HepG2 (cell line): ENCODE measurements around the gene SYNJ2. TPM values are rescaled to one million over a fixed set of nuclear protein-coding genes. Genes with fewer than 3 reads are reported as not detected.

Experiments
- ELF4 ChIP-seq: sonication (generic); formaldehyde crosslinking; IDR thresholded peaks from 2 replicates; pipeline ENCODE4 v1.5.0; 2020; ENCODE audit warnings: missing genetic modification reagents, mild to moderate bottlenecking, moderate library complexity, borderline replicate concordance
- IRF2 ChIP-seq: IDR thresholded peaks from 2 replicates; pipeline ENCODE4 v1.6.1; 2018; ENCODE audit warnings: missing genetic modification reagents, missing compliant biosample characterization
- NCOA1 ChIP-seq: sonication (generic); formaldehyde crosslinking; IDR thresholded peaks from 2 replicates; pipeline ENCODE4 v1.9.0; 2021; ENCODE audit warnings: missing genetic modification reagents
- SALL2 ChIP-seq: sonication (generic); formaldehyde crosslinking; IDR thresholded peaks from 2 replicates; pipeline ENCODE4 v1.8.1; 2023; ENCODE audit warnings: mild to moderate bottlenecking, missing genetic modification reagents, inconsistent platforms
- ZBTB38 ChIP-seq: sonication (generic); formaldehyde crosslinking; IDR thresholded peaks from 2 replicates; pipeline ENCODE4 v1.5.1; 2020; ENCODE audit warnings: mild to moderate bottlenecking, missing genetic modification reagents
- ZFY ChIP-seq: sonication (generic); formaldehyde crosslinking; IDR thresholded peaks from 2 replicates; pipeline ENCODE4 v1.4.0; 2020; ENCODE audit warnings: missing genetic modification reagents
- ZNF564 ChIP-seq: sonication (generic); formaldehyde crosslinking; IDR thresholded peaks from 2 replicates; pipeline ENCODE4 v1.8.1; 2023; ENCODE audit warnings: mild to moderate bottlenecking, missing genetic modification reagents
- ZSCAN21 ChIP-seq: sonication (generic); formaldehyde crosslinking; IDR thresholded peaks from 2 replicates; pipeline ENCODE4 v1.8.0; 2022; ENCODE audit warnings: mild to moderate bottlenecking, missing genetic modification reagents, moderate library complexity, borderline replicate concordance
- polyA plus RNA-seq, 8 experiments: library from polyadenylated mRNA; depleted of rRNA in 3 of 8; stranded (reverse) in 7 of 8; unstranded in 1 of 8; fragments of >200 nt; fragmentation: Illumina TruSeq in 4 of 8; extraction: Trizol in 4 of 8; gene quantifications; 2 replicates each; pipeline versions ENCODE4 v1.2.1 to v1.2.3, GENCODE V29; 2011 to 2016; ENCODE audit warnings: low read depth in 4 of 8, missing spikeins in 1 of 8, mixed read lengths in 1 of 8; ENCODE audit not compliant: insufficient read depth in 1 of 8
- total RNA-seq, 5 experiments: library from RNA; depleted of rRNA; stranded (reverse); fragments of >200 nt; fragmentation: Illumina TruSeq; extraction: Trizol; gene quantifications; 2 replicates each; pipeline ENCODE4 v1.2.3, GENCODE V29; 2016; ENCODE audit warnings: low read depth in 1 of 5
- TF ChIP-seq, protein P1 (sequence below): sonication (generic); formaldehyde crosslinking; IDR thresholded peaks from 2 replicates; pipeline ENCODE4; 2020; ENCODE audit warnings: missing genetic modification reagents, mild to moderate bottlenecking, borderline replicate concordance
- TF ChIP-seq, protein P2 (sequence below): sonication (generic); formaldehyde crosslinking; IDR thresholded peaks from 2 replicates; pipeline ENCODE4 v1.5.0; 2020; ENCODE audit warnings: mild to moderate bottlenecking, missing genetic modification reagents, moderate library complexity
- TF ChIP-seq, protein P3 (sequence below): IDR thresholded peaks from 2 replicates; pipeline ENCODE4 v1.6.1; 2016; ENCODE audit warnings: low read depth
- TF ChIP-seq, protein P4 (sequence below): sonication (generic); formaldehyde crosslinking; IDR thresholded peaks from 2 replicates; pipeline ENCODE4 v1.4.0; 2020; ENCODE audit warnings: low read depth, missing genetic modification reagents
- TF ChIP-seq, protein P5 (sequence below): sonication (generic); formaldehyde crosslinking; IDR thresholded peaks from 2 replicates; pipeline ENCODE4 v1.9.0; 2021; ENCODE audit warnings: missing genetic modification reagents, borderline replicate concordance
- TF ChIP-seq, protein P6 (sequence below): sonication (generic); formaldehyde crosslinking; IDR thresholded peaks from 2 replicates; pipeline ENCODE4 v1.4.0; 2020; ENCODE audit warnings: missing genetic modification reagents, low read depth, mild to moderate bottlenecking, borderline replicate concordance

SYNJ2 gene
- total and polyA plus RNA-seq, 2 of the 13 experiments (the other 11 are each of a cell fraction or from before 2014, with no cell fraction given), result 39.1 to 57.6 TPM

DNA sequence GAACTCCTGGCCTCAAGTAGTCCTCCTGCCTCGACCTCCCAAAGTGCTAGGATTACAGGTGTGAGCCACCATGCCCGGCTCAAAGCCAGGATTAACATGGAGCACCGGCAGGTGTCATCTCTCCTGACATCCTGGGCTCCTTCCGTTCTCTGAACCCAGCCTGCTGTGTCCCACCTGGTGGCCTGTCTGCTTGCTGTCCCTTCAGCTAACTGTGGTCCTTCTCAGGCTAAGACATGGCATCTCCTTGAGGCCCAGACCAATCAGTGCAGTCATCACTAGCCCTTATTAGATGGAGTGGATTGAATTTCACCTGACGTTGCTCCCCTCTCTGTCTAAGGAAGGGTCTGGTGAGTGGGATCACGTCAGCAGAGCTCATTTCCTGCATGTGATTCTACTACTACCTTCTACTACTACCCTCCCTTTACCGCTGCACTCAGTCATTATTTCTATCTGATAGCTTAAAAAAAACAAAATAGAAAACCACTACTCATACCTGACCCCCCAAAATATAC is 28.0 kb upstream of the SYNJ2 start (continued):
- TF ChIP-seq, protein P1, sequence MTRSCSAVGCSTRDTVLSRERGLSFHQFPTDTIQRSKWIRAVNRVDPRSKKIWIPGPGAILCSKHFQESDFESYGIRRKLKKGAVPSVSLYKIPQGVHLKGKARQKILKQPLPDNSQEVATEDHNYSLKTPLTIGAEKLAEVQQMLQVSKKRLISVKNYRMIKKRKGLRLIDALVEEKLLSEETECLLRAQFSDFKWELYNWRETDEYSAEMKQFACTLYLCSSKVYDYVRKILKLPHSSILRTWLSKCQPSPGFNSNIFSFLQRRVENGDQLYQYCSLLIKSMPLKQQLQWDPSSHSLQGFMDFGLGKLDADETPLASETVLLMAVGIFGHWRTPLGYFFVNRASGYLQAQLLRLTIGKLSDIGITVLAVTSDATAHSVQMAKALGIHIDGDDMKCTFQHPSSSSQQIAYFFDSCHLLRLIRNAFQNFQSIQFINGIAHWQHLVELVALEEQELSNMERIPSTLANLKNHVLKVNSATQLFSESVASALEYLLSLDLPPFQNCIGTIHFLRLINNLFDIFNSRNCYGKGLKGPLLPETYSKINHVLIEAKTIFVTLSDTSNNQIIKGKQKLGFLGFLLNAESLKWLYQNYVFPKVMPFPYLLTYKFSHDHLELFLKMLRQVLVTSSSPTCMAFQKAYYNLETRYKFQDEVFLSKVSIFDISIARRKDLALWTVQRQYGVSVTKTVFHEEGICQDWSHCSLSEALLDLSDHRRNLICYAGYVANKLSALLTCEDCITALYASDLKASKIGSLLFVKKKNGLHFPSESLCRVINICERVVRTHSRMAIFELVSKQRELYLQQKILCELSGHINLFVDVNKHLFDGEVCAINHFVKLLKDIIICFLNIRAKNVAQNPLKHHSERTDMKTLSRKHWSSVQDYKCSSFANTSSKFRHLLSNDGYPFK (CRISPR knock-in tag), result 0 out of 2 replicates have a peak, but pooled peaks have one; percentile 33
- 0 out of 2 replicates have a peak, but pooled peaks have one; percentile 15 for TF ChIP-seq ELF4 (CRISPR knock-in tag)
- TF ChIP-seq, protein P2, sequence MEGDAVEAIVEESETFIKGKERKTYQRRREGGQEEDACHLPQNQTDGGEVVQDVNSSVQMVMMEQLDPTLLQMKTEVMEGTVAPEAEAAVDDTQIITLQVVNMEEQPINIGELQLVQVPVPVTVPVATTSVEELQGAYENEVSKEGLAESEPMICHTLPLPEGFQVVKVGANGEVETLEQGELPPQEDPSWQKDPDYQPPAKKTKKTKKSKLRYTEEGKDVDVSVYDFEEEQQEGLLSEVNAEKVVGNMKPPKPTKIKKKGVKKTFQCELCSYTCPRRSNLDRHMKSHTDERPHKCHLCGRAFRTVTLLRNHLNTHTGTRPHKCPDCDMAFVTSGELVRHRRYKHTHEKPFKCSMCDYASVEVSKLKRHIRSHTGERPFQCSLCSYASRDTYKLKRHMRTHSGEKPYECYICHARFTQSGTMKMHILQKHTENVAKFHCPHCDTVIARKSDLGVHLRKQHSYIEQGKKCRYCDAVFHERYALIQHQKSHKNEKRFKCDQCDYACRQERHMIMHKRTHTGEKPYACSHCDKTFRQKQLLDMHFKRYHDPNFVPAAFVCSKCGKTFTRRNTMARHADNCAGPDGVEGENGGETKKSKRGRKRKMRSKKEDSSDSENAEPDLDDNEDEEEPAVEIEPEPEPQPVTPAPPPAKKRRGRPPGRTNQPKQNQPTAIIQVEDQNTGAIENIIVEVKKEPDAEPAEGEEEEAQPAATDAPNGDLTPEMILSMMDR, result peak; percentile 57
- TF ChIP-seq, protein P3, sequence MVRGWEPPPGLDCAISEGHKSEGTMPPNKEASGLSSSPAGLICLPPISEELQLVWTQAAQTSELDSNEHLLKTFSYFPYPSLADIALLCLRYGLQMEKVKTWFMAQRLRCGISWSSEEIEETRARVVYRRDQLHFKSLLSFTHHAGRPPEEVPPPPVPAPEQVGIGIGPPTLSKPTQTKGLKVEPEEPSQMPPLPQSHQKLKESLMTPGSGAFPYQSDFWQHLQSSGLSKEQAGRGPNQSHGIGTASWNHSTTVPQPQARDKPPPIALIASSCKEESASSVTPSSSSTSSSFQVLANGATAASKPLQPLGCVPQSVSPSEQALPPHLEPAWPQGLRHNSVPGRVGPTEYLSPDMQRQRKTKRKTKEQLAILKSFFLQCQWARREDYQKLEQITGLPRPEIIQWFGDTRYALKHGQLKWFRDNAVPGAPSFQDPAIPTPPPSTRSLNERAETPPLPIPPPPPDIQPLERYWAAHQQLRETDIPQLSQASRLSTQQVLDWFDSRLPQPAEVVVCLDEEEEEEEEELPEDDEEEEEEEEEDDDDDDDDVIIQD, result no peak
- peak; percentile 20; the same call in 1 of the 2 replicates for TF ChIP-seq ZBTB38 (CRISPR knock-in tag)
- TF ChIP-seq IRF2, result 0 out of 2 replicates have a peak, but pooled peaks have one; percentile 12
- peak; percentile 41; the same call in 1 of the 2 replicates for TF ChIP-seq ZFY (CRISPR knock-in tag)
- TF ChIP-seq NCOA1 (CRISPR knock-in tag), result 0 out of 2 replicates have a peak, but pooled peaks have one; percentile 32
- 0 out of 2 replicates have a peak, but pooled peaks have one; percentile 50 for TF ChIP-seq SALL2
- TF ChIP-seq ZSCAN21 (CRISPR knock-in tag), result no peak
- TF ChIP-seq, protein P4, sequence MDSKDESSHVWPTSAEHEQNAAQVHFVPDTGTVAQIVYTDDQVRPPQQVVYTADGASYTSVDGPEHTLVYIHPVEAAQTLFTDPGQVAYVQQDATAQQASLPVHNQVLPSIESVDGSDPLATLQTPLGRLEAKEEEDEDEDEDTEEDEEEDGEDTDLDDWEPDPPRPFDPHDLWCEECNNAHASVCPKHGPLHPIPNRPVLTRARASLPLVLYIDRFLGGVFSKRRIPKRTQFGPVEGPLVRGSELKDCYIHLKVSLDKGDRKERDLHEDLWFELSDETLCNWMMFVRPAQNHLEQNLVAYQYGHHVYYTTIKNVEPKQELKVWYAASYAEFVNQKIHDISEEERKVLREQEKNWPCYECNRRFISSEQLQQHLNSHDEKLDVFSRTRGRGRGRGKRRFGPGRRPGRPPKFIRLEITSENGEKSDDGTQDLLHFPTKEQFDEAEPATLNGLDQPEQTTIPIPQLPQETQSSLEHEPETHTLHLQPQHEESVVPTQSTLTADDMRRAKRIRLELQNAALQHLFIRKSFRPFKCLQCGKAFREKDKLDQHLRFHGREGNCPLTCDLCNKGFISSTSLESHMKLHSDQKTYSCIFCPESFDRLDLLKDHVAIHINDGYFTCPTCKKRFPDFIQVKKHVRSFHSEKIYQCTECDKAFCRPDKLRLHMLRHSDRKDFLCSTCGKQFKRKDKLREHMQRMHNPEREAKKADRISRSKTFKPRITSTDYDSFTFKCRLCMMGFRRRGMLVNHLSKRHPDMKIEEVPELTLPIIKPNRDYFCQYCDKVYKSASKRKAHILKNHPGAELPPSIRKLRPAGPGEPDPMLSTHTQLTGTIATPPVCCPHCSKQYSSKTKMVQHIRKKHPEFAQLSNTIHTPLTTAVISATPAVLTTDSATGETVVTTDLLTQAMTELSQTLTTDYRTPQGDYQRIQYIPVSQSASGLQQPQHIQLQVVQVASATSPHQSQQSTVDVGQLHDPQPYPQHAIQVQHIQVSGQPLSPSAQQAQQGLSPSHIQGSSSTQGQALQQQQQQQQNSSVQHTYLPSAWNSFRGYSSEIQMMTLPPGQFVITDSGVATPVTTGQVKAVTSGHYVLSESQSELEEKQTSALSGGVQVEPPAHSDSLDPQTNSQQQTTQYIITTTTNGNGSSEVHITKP (CRISPR knock-in tag), result no peak
- TF ChIP-seq ZNF564 (CRISPR knock-in tag), result 0 out of 2 replicates have a peak, but pooled peaks have one; percentile 25
- TF ChIP-seq, protein P5, sequence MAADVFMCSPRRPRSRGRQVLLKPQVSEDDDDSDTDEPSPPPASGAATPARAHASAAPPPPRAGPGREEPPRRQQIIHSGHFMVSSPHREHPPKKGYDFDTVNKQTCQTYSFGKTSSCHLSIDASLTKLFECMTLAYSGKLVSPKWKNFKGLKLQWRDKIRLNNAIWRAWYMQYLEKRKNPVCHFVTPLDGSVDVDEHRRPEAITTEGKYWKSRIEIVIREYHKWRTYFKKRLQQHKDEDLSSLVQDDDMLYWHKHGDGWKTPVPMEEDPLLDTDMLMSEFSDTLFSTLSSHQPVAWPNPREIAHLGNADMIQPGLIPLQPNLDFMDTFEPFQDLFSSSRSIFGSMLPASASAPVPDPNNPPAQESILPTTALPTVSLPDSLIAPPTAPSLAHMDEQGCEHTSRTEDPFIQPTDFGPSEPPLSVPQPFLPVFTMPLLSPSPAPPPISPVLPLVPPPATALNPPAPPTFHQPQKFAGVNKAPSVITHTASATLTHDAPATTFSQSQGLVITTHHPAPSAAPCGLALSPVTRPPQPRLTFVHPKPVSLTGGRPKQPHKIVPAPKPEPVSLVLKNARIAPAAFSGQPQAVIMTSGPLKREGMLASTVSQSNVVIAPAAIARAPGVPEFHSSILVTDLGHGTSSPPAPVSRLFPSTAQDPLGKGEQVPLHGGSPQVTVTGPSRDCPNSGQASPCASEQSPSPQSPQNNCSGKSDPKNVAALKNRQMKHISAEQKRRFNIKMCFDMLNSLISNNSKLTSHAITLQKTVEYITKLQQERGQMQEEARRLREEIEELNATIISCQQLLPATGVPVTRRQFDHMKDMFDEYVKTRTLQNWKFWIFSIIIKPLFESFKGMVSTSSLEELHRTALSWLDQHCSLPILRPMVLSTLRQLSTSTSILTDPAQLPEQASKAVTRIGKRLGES (CRISPR knock-in tag), result no peak
- TF ChIP-seq, protein P6, sequence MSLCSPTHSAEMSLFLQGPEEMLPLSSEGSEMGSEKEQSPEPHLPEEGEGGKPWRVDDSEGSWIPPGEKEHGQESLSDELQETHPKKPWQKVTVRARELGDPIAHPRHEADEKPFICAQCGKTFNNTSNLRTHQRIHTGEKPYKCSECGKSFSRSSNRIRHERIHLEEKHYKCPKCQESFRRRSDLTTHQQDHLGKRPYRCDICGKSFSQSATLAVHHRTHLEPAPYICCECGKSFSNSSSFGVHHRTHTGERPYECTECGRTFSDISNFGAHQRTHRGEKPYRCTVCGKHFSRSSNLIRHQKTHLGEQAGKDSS (CRISPR knock-in tag), result no peak
